NCI-H1092 treated with DMSO at 0.1 percent for 48 hours (cell line): ENCODE measurements around the gene PACSIN2.
"Not testable (repeated sequence)": the region's sequence is repeated elsewhere in the genome, so short reads cannot be mapped to it uniquely, and the experiment has no call there.

ENCODE experiments used
- DNase-seq: peaks from one replicate; lab custom pipeline; 2025; lab: John Stamatoyannopoulos, UW

Gene PACSIN2

GRCh38 chr22:42991010-42991651, 23.8 kb downstream of the PACSIN2 start:
- DNase-seq: no peak

GRCh38 chr22:42990131-42990838, 24.7 kb downstream of the PACSIN2 start:
- no peak for DNase-seq

- no peak for DNase-seq
Measured at GRCh38 chr22:42986115-42986514, 28.8 kb downstream of the PACSIN2 start.

GRCh38 chr22:42985531-42985905, 29.4 kb downstream of the PACSIN2 start:
- DNase-seq: no peak

- DNase-seq: no peak
Measured at GRCh38 chr22:42984814-42985530, 30.0 kb downstream of the PACSIN2 start.

GRCh38 chr22:42984397-42984796, 30.6 kb downstream of the PACSIN2 start:
- DNase-seq: no peak

GRCh38 chr22:42983470-42983869, 31.5 kb downstream of the PACSIN2 start:
- no peak for DNase-seq

GRCh38 chr22:42979606-42980005, 35.3 kb downstream of the PACSIN2 start:
- no peak for DNase-seq

- DNase-seq: no peak
Measured at GRCh38 chr22:42978453-42979103, 36.4 kb downstream of the PACSIN2 start.

- no peak for DNase-seq
Measured at GRCh38 chr22:42977569-42977968, 37.4 kb downstream of the PACSIN2 start.

- no peak for DNase-seq
Measured at GRCh38 chr22:42976217-42976933, 38.6 kb downstream of the PACSIN2 start.

GRCh38 chr22:42974223-42974622, 40.7 kb downstream of the PACSIN2 start:
- DNase-seq: no peak

GRCh38 chr22:42973536-42973881, 41.4 kb downstream of the PACSIN2 start:
- no peak for DNase-seq

GRCh38 chr22:42972649-42973535, 42.1 kb downstream of the PACSIN2 start:
- DNase-seq: no peak

GRCh38 chr22:42971473-42971860, 43.5 kb downstream of the PACSIN2 start:
- DNase-seq: not testable (repeated sequence)

- DNase-seq: no peak
Measured at GRCh38 chr22:42970029-42970428, 44.9 kb downstream of the PACSIN2 start.

- DNase-seq: no peak
Measured at GRCh38 chr22:42969348-42969975, 45.5 kb downstream of the PACSIN2 start.

GRCh38 chr22:42967933-42968332, 47.0 kb downstream of the PACSIN2 start:
- no peak for DNase-seq

- DNase-seq: no peak
Measured at GRCh38 chr22:42967005-42967404, 47.9 kb downstream of the PACSIN2 start.

- DNase-seq: no peak
Measured at GRCh38 chr22:42966497-42966896, 48.5 kb downstream of the PACSIN2 start.
